ENCODE measurements around the gene HLCS.

DNA sequence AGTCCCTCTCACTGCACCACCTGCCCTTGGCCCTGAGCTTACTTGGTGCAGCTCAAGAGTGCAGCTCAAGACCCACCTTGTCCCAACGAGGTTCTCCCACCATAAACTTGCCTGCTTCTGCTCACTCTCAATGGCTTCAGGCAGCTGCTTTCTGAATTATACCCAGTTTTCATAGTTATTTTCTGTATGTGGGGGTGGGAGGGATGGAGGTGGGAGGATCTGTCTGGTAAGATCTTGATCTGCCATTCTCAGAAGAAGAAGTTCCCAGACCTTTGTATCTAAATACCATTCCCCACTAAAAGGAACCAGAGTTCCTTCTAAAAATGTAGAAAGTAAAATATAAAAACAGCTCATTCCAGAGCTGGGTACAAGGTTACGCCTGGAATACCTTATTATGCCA lies 156.0 kb downstream of the HLCS start:
- TF ChIP-seq EZH2 (IDR thresholded peaks at IDR 0.05; ENCODE audit: low read length, missing control alignments) = no peak
- TF ChIP-seq, protein P1, sequence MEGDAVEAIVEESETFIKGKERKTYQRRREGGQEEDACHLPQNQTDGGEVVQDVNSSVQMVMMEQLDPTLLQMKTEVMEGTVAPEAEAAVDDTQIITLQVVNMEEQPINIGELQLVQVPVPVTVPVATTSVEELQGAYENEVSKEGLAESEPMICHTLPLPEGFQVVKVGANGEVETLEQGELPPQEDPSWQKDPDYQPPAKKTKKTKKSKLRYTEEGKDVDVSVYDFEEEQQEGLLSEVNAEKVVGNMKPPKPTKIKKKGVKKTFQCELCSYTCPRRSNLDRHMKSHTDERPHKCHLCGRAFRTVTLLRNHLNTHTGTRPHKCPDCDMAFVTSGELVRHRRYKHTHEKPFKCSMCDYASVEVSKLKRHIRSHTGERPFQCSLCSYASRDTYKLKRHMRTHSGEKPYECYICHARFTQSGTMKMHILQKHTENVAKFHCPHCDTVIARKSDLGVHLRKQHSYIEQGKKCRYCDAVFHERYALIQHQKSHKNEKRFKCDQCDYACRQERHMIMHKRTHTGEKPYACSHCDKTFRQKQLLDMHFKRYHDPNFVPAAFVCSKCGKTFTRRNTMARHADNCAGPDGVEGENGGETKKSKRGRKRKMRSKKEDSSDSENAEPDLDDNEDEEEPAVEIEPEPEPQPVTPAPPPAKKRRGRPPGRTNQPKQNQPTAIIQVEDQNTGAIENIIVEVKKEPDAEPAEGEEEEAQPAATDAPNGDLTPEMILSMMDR (conservative IDR thresholded peaks at IDR 0.05 in 1 of 2, IDR thresholded peaks at IDR 0.05 in 1 of 2; ENCODE audit: low read depth in 1 of 2, low read length in 2 of 2) = no peak
